ENCODE measurements around the gene DPM3.
"Not testable (repeated sequence)": the region's sequence is repeated elsewhere in the genome, so short reads cannot be mapped to it uniquely, and the experiment has no call there.

Gene DPM3

DNA sequence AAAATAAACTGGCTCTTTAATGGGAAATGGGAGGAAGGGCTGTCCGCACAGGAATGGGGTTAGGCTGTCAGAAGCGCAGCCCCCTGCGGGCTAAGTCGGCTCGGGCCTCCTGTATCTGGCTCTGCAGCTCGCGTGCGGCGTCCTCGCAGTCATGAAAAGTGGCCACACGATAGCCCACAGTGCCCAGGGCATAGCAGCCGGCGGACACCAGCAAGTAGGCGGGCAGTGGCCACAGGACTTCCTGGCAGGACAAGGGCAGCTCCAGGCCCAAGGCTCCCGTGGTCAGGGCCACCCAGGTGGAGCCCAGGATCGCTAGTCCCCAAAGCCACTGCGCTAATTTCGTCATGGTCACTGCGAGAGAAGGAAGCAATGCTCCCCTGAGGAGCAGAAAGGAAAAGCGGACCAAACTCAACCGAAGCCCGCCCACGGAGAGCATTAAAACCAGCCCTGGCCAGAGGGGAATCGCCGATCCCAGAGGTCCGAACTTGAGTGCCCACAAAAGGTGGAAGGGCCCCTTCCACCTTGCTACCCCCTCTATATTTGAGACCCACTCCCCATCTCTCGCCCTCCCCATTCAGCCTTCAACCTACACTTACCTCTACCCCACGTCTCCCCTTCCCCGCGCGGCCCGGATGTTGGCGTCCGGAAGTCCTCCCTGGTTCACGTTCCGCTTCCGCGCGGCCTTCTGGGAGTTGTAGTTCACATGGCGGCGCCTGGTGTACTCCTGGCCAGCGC lies at the start of gene DPM3:
DPM3 (minus strand) TSS at position 637 of the 735 bp plus-strand sequence; CDS start at position 346, 291 bp downstream.
- DNase-seq (ENCODE audit: low read depth) = peak; percentile 79

- not testable (repeated sequence) for DNase-seq (ENCODE audit: low read depth)
Measured at GRCh38 chr1:155189926-155190325, 49.6 kb upstream of the DPM3 start.

- DNase-seq (ENCODE audit: low read depth) = no peak
Measured at GRCh38 chr1:155188268-155188667, 47.9 kb upstream of the DPM3 start.

GRCh38 chr1:155187456-155187891 lies 47.1 kb upstream of the DPM3 start:
- DNase-seq (ENCODE audit: low read depth) = no peak

DNA sequence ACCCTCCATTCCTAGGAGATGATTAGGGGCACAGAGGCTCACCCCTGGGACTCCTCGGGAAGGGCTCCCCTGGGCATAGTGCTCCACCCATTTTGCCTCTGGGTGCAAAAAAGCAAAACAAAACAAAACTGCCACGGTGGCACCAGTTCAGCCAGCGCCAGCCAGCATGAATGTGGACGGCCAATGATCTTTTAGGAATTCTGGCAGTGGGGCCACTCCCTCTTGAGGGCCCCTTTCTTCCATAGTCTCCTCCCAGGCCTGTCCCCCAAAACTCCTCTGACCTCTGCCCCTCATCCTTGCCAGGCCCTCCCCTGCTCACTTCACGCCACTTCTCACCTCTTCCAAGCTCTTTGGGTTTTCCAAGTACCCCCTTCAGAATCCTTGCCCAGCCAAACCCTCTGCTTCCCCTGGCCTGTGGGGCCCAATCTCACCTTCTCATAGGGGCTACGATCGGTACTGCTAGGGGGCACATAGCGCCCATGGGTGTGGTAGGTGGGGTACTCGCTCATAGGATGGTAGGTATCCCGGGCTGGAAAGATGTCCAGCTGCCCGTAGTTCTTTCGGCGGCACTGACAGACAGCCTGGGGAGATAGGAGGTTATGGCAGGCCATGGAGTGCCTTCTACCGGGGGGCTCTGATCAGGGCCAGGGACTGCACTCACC lies 46.6 kb upstream of the DPM3 start:
- DNase-seq (ENCODE audit: low read depth) = no peak

GRCh38 chr1:155186067-155186793 lies 45.9 kb upstream of the DPM3 start:
- DNase-seq (ENCODE audit: low read depth) = no peak

GRCh38 chr1:155185783-155186066 lies 45.4 kb upstream of the DPM3 start:
- DNase-seq (ENCODE audit: low read depth) = no peak

DNA sequence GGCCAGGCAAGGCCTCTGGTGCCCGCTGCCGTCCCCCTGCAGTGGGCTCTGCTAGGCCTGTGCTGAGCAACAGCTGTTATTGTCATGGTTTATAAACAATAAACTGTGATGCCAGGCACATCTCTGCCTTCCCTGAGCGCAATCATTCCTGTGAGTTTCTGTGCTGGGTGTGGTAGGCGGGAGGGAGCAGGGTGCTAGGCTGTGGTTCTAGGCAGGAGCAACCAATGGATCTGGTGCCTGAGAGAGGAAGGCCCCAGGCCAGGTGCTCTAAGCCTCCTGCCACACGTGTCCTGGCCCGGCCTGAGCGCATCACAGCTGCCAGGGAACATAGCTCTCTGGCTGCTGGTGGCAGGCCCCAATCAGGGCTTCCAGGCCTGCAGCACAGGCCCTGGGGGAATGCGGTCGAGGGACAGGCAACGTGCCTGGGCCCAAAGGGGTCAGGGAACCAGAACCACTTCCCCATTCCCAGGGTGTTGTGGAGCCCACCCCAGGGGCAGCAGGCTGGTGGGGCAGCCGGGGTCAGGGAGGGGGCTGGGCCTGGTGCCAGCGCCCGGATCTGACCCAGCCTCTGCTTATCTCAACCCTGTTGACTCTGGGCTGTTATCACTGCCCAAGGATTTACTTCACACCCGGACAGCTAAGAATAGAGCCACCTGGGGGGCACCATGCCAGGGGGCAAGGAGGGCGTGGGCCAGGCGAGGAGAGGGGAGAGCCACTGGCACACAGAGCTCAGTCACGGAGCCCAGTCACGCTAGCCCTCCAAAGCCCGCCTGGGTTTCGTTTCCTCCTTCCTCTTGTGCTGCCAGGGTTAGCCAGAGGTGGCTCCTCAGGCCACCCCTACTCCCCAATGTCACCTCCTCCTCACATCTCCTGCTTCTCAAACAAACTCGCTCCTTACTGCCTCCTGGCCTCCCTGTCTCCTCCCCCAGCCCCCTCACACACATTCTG lies 44.8 kb upstream of the DPM3 start:
- no peak for DNase-seq (ENCODE audit: low read depth)

DNA sequence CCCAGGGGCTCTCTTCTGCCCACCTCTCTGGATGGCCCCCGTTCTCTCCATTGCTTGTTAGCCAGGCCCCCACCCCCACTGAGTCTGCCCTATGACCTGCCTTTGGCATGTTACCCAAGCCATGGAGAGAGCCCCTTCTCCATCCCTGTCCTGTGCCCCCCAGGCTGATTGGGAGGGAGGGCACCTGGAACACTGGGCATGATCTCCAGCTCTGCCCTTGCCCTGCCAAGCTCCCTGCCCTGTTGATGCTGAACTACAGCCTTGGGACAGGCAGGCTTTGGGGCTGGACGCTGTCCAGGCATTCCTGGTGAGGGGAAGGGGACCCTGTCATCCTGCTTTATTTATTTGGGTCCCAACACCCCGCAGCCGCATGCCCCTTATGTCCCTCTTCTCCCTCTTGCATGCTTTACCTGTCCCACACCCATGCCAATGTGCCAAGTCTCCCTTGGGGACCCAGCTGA lies 44.0 kb upstream of the DPM3 start:
- no peak for DNase-seq (ENCODE audit: low read depth)

GRCh38 chr1:155183775-155184221 lies 43.5 kb upstream of the DPM3 start:
- DNase-seq (ENCODE audit: low read depth) = no peak

DNA sequence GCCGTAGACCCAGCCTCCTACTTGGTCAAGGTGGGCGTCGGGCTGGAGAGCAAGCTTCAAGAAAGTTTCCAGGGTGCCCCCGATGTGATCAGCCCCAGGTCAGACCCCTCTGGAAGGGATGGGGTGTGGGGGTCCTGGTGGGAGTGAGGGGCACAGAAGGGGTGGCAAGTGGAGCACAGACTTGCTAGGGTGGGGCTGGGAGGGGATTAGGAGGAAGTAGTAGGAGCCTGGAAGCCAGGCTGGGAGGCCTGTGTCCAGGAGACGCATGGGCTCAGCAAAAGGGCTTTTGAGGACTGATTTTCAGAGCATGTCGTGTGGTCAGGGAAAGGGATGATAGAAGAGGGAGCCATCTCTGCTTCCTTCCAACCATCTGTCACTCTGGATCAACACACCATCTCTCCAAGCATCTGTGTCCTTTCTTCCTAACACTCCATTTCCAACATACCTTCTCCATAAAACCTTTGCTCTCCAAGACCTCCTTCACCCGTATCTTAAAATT lies 41.8 kb upstream of the DPM3 start:
- DNase-seq (ENCODE audit: low read depth) = no peak

DNA sequence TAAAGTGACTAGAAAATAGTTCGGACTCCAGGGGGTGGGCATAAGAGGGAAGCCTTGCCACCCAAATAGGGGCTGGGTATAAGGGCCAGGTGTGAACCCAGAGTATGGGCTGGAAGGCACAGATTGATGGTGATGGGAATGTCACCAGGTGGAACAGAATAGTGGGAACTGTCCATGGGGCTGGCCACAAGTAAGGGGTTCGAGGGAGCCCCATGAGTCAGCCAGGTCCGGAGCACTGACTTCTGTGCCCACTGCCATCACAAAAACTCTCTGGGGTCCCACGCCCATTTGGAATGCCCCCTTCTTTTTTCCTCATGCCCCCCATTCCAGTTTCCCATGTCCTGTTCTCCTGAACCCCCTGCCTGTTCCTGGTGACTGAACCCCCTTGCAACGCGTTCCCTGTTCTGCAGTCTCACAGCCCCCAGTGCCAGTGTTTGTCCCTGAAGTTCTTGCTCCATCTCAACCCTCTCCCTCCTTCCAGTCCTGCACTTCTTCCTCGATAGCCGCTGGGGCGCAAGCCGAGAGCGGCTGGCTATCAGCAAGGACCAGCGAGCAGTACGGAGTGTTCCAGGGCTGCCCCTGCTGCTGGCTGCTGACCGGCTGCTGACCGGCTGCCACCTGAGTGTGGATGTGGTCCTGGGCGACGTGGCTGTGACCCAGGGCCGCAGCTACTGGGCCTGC lies 41.2 kb upstream of the DPM3 start:
- no peak for DNase-seq (ENCODE audit: low read depth)

- DNase-seq (ENCODE audit: low read depth) = no peak
Measured at GRCh38 chr1:155179112-155180031, 39.0 kb upstream of the DPM3 start.

DNA sequence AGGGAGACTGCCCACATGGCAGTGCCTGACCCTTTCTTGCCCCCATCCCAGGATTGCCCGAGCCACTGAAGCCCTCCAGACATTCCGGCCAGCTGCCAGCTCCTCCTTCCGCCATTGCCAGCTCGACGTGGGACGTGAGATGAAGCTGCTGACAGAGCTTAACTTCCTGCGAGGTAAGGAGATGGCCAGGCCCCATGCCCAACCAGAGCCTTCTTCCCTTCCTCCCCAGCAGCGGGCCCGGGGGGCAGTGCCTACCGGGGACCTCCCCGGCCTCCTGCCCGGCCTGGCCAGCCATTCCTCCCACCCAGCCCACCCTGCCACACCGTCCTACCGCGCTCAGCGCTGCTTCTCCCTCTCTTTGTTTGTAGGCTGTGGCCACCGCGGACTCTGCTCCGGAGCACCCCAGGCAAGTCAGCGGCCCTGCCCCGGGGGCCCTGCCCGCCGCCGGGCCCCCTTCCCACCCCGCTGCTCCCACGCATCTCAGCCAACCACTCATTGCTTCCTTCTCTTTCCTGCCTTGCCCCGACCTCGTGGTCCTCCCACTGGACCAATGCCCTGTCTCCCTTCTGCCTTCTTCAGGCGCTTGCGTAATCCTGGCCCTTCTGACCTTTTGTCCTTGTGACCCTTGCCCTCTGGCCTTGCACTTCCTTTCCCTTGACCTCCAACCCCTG lies 38.2 kb upstream of the DPM3 start:
- no peak for DNase-seq (ENCODE audit: low read depth)

- DNase-seq (ENCODE audit: low read depth) = no peak
Measured at GRCh38 chr1:155177918-155178281, 37.6 kb upstream of the DPM3 start.

DNA sequence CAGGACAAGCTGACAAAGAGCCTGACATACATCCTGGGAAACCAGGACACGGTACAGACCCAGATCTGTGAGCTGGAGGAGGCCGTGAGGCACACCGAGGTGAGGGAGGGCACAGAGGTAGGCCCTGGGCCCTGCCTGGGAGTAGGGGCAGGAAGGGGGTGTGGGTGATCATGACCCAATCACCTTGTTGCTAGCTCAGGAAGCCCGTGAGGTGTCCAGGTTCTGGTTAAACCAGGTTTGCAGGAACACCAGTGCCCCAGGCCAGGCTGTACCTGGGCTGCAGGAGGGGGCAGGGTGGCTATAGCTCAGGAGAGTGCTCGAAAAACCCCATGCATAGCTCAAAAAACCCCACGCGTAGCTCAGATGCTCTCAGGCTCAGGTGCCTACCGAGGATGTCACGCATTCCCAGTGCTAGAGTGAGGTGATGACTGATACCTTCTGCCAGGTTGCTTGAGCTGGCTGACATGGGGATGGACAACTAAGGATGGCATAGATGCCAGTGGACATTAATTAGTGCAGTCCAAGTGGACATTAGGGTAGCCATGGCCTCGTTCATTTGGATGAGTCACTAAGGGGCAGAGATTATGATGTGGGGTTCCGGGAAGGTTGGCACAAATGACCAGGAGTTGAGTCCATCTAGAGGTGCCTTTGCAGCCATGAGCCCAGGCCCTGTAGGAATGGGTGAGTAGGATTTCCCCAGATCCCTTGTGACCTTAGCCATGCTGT lies 37.0 kb upstream of the DPM3 start:
- no peak for DNase-seq (ENCODE audit: low read depth)

DNA sequence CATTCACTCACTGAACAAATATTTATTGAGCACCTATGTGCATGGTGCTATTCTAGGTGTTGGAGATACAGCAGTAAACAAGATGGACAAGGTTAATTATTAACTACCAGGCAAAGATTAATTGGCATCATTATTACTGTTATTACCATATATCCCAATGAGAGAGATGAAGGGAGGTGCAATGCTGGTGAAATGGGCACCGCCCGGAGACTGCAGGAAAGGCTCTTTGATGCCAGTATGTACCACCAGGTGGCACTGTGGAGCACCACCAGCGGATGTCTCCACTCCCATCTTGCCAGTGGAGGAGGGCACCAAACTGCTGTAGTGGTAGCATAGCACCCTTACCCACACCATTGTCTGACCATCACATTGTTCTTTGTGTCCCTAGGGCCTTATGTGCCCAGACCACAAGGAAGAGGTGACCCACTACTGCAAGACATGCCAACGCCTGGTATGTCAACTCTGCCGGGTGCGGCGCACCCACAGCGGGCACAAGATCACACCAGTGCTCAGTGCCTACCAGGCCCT lies 36.3 kb upstream of the DPM3 start:
- peak; percentile 79 for DNase-seq (ENCODE audit: low read depth)

DNA sequence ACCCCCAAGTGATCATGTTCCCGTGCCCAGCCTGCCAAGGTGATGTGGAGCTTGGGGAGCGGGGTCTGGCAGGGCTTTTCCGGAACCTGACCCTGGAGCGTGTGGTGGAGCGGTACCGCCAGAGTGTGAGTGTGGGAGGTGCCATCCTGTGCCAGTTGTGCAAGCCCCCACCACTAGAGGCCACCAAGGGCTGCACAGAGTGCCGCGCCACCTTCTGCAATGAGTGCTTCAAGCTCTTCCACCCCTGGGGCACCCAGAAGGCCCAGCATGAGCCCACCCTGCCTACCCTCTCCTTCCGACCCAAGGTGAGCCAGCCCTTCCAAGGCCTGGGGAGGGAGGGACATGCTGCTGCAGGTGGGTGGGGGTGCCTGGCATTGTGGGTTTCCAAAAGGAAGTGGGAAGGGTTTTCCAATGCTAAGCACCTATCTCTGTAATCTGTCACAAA lies 35.6 kb upstream of the DPM3 start:
- DNase-seq (ENCODE audit: low read depth) = no peak
